ENCODE data around the gene MYO1D.

DNA sequence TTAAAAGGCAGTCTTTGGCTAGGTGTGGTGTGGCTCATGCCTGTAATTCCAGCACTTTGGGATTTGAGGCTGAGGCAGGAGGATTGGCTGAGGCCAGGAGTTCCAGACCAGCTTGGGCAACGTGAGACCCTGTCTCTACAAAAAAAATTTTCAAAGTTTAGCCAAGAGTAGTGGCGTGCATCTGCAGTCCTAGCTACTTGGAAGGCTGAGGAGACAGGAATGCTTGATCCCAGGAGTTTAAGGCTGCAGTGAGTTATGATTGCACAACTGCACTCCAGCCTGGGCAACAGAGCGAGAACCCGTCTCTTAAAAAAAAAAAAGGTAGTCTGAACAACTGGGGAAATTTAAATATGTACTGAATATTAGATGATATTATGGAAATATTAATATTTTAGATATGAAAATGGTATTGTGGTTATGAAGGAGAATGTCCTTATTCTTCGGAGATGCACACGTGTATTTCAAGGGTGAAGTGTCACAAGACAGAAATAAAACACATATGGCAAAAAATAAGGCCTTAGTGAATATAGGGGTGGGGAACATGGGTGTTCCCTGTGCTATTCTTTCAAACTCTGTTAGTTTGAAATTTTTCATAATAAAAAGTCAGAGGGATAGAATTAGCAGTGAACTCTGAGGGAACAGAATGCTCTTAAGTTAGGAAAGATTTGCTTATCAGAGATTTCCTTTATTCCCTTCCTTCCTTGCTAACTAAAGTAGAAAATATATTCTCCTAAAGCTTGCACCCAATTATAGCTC is 245.4 kb downstream of the MYO1D start:
- TF ChIP-seq, protein P1, sequence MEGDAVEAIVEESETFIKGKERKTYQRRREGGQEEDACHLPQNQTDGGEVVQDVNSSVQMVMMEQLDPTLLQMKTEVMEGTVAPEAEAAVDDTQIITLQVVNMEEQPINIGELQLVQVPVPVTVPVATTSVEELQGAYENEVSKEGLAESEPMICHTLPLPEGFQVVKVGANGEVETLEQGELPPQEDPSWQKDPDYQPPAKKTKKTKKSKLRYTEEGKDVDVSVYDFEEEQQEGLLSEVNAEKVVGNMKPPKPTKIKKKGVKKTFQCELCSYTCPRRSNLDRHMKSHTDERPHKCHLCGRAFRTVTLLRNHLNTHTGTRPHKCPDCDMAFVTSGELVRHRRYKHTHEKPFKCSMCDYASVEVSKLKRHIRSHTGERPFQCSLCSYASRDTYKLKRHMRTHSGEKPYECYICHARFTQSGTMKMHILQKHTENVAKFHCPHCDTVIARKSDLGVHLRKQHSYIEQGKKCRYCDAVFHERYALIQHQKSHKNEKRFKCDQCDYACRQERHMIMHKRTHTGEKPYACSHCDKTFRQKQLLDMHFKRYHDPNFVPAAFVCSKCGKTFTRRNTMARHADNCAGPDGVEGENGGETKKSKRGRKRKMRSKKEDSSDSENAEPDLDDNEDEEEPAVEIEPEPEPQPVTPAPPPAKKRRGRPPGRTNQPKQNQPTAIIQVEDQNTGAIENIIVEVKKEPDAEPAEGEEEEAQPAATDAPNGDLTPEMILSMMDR (IDR thresholded peaks at IDR 0.05) = no peak
- no peak for TF ChIP-seq POLR2A (IDR thresholded peaks at IDR 0.05)

All from body of pancreas (tissue), 4 donors.